Mucosa of stomach (tissue), 1 donor: Measurements from ENCODE around the gene NCBP3.
A peak's percentile ranks its signal among the peaks of the same experiment; 100 is the strongest.
"Not testable (repeated sequence)": the region's sequence is repeated elsewhere in the genome, so short reads cannot be mapped to it uniquely, and the experiment has no call there.

Experiments
- H3K27me3 ChIP-seq: one replicate; pipeline ENCODE4 v1.7.0; 2013; ENCODE audit warnings: mild to moderate bottlenecking, low read length; ENCODE audit not compliant: control insufficient read depth, insufficient read depth
- H3K36me3 ChIP-seq: one replicate; pipeline ENCODE4 v1.7.0; 2013; ENCODE audit warnings: low read length; ENCODE audit not compliant: control insufficient read depth, insufficient read depth
- H3K4me1 ChIP-seq: one replicate; pipeline ENCODE4 v1.7.0; 2013; ENCODE audit warnings: mild to moderate bottlenecking, low read length; ENCODE audit not compliant: control insufficient read depth, insufficient read depth
- H3K4me3 ChIP-seq: one replicate; pipeline ENCODE4 v1.7.0; 2013; ENCODE audit warnings: low read length
- H3K9ac ChIP-seq: one replicate; pipeline ENCODE4 v1.7.0; 2013; ENCODE audit warnings: mild to moderate bottlenecking, low read length, moderate library complexity
- H3K9me3 ChIP-seq: one replicate; pipeline ENCODE4 v1.7.0; 2013; ENCODE audit warnings: mild to moderate bottlenecking, low read length, moderate library complexity; ENCODE audit not compliant: control insufficient read depth
- donor health status: Pancreatic carcinoma.

Gene NCBP3

DNA sequence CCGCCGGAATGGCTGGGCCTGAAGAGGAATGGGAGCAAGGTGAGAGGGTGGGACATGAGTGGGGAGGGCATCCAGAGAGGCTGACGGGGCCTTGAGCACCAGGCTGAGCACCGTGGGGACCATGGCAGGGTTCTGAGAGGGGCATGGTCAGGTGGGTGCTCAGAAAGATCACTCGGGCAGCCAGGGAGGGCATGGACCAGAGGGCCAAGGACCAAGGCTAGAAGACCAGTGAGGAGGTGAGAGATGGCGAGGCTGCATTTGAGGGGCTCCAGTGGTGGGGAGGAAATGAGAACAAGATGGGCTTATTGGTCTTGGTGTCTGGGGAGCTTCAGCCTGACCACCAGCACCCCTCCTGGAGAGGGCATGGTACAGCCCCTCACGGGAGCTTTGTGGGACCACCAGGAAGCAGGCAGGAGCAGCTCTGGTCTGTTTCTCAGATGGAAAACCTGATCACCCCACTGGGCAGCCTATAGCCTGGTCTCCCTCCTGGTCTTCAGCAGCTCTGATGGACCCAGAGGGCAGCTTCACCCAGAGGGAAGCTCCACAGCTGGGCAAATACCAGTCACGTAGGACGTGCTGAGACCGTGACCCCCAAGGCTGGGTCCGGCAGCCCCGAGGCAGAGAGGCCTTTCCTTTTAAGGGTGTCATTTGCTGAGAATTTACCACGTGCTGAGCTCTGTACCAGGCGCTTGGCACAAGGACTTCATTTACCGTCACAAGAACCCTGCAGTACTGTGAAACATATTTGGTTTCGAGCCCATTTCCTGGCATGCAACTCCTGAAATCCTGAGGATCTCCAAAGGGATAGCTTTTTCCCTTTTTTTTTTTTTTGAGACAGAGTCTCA is 11.4 kb upstream of the NCBP3 start:
- Histone ChIP-seq H3K9ac (no peak overlapping the region), H3K27me3 (no peaks in the 10 kb centered on the region), H3K4me1 (no peaks in the 10 kb centered on the region), H3K36me3 (no peaks in the 10 kb centered on the region), H3K9me3 (no peaks in the 10 kb centered on the region), H3K4me3 (no peak overlapping the region)

DNA sequence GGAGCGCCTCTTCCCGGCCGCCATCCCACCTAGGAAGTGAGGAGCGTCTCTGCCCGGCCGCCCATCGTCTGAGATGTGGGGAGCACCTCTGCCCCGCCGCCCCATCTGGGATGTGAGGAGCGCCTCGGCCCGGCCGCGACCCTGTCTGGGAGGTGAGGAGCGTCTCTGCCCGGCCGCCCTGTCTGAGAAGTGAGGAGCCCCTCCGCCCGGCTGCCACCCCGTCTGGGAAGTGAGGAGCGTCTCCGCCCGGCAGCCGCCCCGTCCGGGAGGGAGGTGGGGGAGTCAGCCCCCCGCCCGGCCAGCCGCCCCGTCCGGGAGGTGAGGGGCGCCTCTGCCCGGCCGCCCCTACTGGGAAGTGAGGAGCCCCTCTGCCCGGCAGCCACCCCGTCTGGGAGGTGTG is 8.2 kb upstream of the NCBP3 start:
- H3K27me3 ChIP-seq, H3K4me1 ChIP-seq, H3K4me3 ChIP-seq, H3K9ac ChIP-seq, H3K36me3 ChIP-seq, H3K9me3 ChIP-seq: not testable (repeated sequence)

DNA sequence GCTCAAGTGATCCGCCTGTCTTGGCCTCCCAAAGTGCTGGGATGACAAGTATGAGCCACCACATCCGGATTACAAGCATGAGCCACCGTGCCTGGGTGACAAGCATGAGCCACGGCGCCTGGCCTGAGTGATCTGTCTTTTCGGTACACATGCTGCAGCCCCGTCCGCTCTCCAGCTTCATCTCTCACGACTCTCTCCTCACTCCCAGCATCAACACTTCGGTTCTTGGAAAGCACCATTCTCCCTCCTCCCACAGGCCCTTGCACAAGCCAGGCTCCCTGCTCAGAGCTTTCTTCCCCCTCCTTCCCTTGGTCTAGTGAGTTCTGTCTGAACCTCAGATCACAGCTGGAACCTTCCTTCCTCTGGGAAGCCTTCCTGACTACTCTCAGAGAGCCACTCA is 6.5 kb upstream of the NCBP3 start:
- H3K4me3 ChIP-seq, result no peak overlapping the region
- no peaks in the 10 kb centered on the region for H3K4me1 ChIP-seq
- no peaks in the 10 kb centered on the region for H3K36me3 ChIP-seq
- H3K9ac ChIP-seq, result no peak overlapping the region
- no peaks in the 10 kb centered on the region for H3K27me3 ChIP-seq
- no peaks in the 10 kb centered on the region for H3K9me3 ChIP-seq

GRCh38 chr17:3851461-3852100 is 5.5 kb upstream of the NCBP3 start:
- H3K36me3 ChIP-seq, result no peaks in the 10 kb centered on the region
- peaks cover 4% of the 10 kb centered on the region for H3K4me1 ChIP-seq
- no peaks in the 10 kb centered on the region for H3K27me3 ChIP-seq
- H3K9me3 ChIP-seq, result no peaks in the 10 kb centered on the region
- no peak overlapping the region for H3K4me3 ChIP-seq
- no peak overlapping the region for H3K9ac ChIP-seq

- Histone ChIP-seq H3K4me1 (peaks cover 10% of the 10 kb centered on the region), H3K27me3 (no peaks in the 10 kb centered on the region), H3K9me3 (no peaks in the 10 kb centered on the region), H3K36me3 (no peaks in the 10 kb centered on the region), H3K4me3 (no peak overlapping the region), H3K9ac (no peak overlapping the region)
Measured at GRCh38 chr17:3848229-3848835, 2.3 kb upstream of the NCBP3 start.

GRCh38 chr17:3847165-3847670 is 1.2 kb upstream of the NCBP3 start:
- Histone ChIP-seq H3K27me3 (no peaks in the 10 kb centered on the region), H3K9me3 (no peaks in the 10 kb centered on the region), H3K36me3 (no peaks in the 10 kb centered on the region), H3K4me3 (no peak overlapping the region), H3K4me1 (peaks cover 10% of the 10 kb centered on the region), H3K9ac (no peak overlapping the region)

GRCh38 chr17:3846437-3847164 is 555 bp upstream of the NCBP3 start:
- H3K36me3 ChIP-seq, result no peaks in the 10 kb centered on the region
- H3K9ac ChIP-seq, result no peak overlapping the region
- no peaks in the 10 kb centered on the region for H3K27me3 ChIP-seq
- H3K9me3 ChIP-seq, result no peaks in the 10 kb centered on the region
- no peak overlapping the region for H3K4me3 ChIP-seq
- H3K4me1 ChIP-seq, result peaks cover 10% of the 10 kb centered on the region

DNA sequence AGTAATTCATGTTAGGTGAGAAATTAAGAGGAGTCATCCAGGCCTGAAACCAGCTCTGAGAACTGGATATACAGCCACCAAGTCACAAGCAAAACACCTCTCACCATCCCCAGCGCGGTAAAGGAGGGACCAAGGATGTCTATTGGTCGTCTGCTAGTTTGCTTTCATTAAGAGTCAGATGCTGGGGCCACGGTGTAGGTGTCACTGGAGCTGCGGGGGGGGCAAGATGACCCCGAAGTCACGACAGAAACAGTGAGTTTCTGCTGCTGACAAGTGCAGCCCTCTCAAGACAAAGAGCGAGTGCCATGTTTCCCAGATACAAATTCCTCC is 790 bp downstream of the NCBP3 start:
- Histone ChIP-seq H3K9ac (peak overlapping the region; percentile 96), H3K36me3 (peaks cover 2% of the 10 kb centered on the region), H3K4me3 (peak overlapping the region; percentile 4), H3K4me1 (peaks cover 10% of the 10 kb centered on the region), H3K27me3 (no peaks in the 10 kb centered on the region), H3K9me3 (no peaks in the 10 kb centered on the region)

- H3K36me3 ChIP-seq, H3K4me1 ChIP-seq, H3K4me3 ChIP-seq, H3K9me3 ChIP-seq, H3K27me3 ChIP-seq, H3K9ac ChIP-seq: not testable (repeated sequence)
Measured at GRCh38 chr17:3844556-3844955, 1.5 kb downstream of the NCBP3 start.

DNA sequence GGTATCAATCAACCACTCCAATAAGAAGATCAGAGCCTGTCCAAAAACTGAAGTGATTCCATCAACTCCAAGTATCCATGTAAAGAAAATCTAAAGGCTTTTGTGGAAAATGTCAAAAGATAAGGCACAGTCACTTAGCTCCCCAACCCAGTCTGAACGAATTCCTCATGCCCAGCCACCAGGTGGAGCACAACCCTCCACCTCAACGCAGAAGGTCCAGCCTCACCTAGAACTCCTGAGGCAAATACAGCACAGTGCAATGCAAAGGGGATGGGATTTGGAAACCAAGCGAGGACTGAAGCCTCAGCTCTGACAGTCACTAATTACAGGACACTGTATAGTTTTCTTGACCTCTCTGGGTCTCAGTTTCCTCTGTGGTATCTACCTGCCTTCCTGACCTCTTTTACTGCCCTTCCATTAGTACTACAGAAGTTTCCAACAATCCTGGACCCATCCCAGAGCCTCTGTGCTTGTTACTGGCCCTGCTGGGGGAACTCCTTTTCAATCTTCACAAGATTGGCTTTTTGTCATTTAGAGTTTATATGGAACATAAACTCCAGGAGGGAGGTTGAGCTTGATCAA is 2.0 kb downstream of the NCBP3 start:
- Histone ChIP-seq H3K4me1 (peaks cover 10% of the 10 kb centered on the region), H3K9ac (no peak overlapping the region), H3K27me3 (no peaks in the 10 kb centered on the region), H3K36me3 (peaks cover 9% of the 10 kb centered on the region), H3K9me3 (no peaks in the 10 kb centered on the region), H3K4me3 (no peak overlapping the region)

DNA sequence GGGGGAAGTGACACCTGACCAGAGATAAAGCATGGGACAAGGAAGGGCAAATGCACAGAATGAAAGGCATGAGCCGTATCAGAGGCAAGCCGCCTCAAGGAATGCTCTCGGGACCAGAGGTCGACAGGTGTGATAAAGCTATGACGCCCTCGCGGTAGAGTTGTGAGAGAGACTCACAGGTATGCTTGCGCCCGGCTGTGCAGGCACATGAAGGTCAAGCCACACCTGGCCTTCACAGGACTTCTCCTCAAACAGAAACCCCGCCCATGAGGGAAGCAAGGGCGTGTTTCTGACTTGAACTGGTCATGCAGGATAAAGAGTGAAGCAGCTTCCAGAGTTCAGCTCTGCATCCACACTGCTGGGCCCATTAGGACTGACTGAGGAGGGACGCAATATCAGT is 7.8 kb downstream of the NCBP3 start:
- H3K36me3 ChIP-seq, result peaks cover 9% of the 10 kb centered on the region
- H3K9ac ChIP-seq, result no peak overlapping the region

More for the DNA sequence above, 7.8 kb downstream of the NCBP3 start:
- Histone ChIP-seq H3K4me1 (peaks cover 7% of the 10 kb centered on the region), H3K27me3 (no peaks in the 10 kb centered on the region), H3K9me3 (no peaks in the 10 kb centered on the region), H3K4me3 (no peak overlapping the region)
